Stomach (tissue), 19 donors: ENCODE data around the gene NXF2. TPM values are rescaled to one million over a fixed set of nuclear protein-coding genes. Genes with fewer than 3 reads are reported as not detected.
"Not testable (repeated sequence)": the region's sequence is repeated elsewhere in the genome, so short reads cannot be mapped to it uniquely, and the experiment has no call there.

ENCODE experiments used
- DNase-seq, 2 donors: peaks; one replicate each; pipeline versions ENCODE4 v3.0.0 to v3.0.0-alpha.2; 2013 to 2019
- H3K27ac ChIP-seq, 5 donors: fragments of 200-600 bp in 4 of 5; sonication (generic) in 4 of 5; one replicate each; pipeline ENCODE4 v1.5.1; 2013 to 2019; ENCODE audit warnings: mild to moderate bottlenecking in 1 of 5, moderate library complexity in 1 of 5
- H3K27me3 ChIP-seq, 3 donors: fragments of 200-600 bp; sonication (generic); one replicate each; pipeline ENCODE4 v1.5.1; 2017 to 2019; ENCODE audit warnings: mixed run types in 1 of 3
- H3K36me3 ChIP-seq, 4 donors: fragments of 200-600 bp; sonication (generic); 1 replicate in 3 of 4; 2 replicates in 1 of 4; pipeline ENCODE4 v1.5.1; 2016 to 2019
- H3K4me1 ChIP-seq, 4 donors: fragments of 200-600 bp; sonication (generic); one replicate each; pipeline ENCODE4 v1.5.1; 2016 to 2019
- H3K4me3 ChIP-seq, 4 donors: fragments of 200-600 bp; sonication (generic) in 3 of 4; one replicate each; pipeline ENCODE4 v1.5.1; 2016 to 2019; ENCODE audit warnings: mild to moderate bottlenecking in 1 of 4
- H3K9me3 ChIP-seq, 4 donors: fragments of 200-600 bp; sonication (generic); one replicate each; pipeline ENCODE4 v1.5.1; 2016 to 2019
- EP300 ChIP-seq: sonication (generic); formaldehyde crosslinking; IDR thresholded peaks from one replicate; pipeline ENCODE4 v1.6.1; 2017; ENCODE audit warnings: antibody characterized with exemption
- POLR2A ChIP-seq, 4 donors: fragments of 450-650 bp; IDR thresholded peaks; one replicate each; pipeline ENCODE4 v1.6.1; 2016; ENCODE audit warnings: antibody characterized with exemption in 4 of 4, control low read depth in 2 of 4, mild to moderate bottlenecking in 1 of 4, moderate library complexity in 1 of 4
- POLR2AphosphoS5 ChIP-seq, 3 donors: sonication (generic); formaldehyde crosslinking; IDR thresholded peaks; one replicate each; pipeline ENCODE4 v1.6.1; 2016; ENCODE audit warnings: antibody characterized with exemption in 3 of 3
- WGBS, 5 donors: extraction: QIAGEN DNeasy Blood & Tissue Kit in 3 of 5; methylation state at CpG; one replicate each; pipeline versions ENCODE4 v1.1.5 to v1.1.7; 2013 to 2018; 5-methylcytosine and 5-hydroxymethylcytosine counted together
- intact Hi-C: fragments of 100-400 bp; cut with DNase I; formaldehyde crosslinking; loops from one replicate; pipeline ENCODE4 v1.15.1; 2023; ENCODE audit warnings: low total_unique reads
- long read RNA-seq, 10 donors: transcript quantifications; one replicate each; lab custom pipeline, GENCODE V29; 2026
- polyA plus RNA-seq, 3 donors: library from polyadenylated mRNA; stranded (reverse); fragments of 200-250 nt; gene quantifications; one replicate each; pipeline ENCODE4 v1.2.3, GENCODE V29; 2013
- total RNA-seq, 5 donors: library from RNA; depleted of rRNA; stranded (reverse); fragments of >200 nt; gene quantifications; one replicate each; pipeline versions ENCODE4 v1.1.0 to v1.2.3, GENCODE V29; 2014 to 2016
- TF ChIP-seq, protein P1 (sequence below), 7 experiments: fragments of 450-650 bp in 4 of 7; fragments of 200-600 bp in 3 of 7; sonication (generic) in 3 of 7; IDR thresholded peaks; one replicate each; pipeline ENCODE4 v1.5.1; 2016 to 2019; ENCODE audit warnings: antibody characterized with exemption in 7 of 7, control low read depth in 2 of 7, mild to moderate bottlenecking in 1 of 7
- donor health status: healthy with polysubstance abuse.
- donor health status: Bipolar disorder and iron deficiency.
- donor health status: healthy.

NXF2 gene
- total RNA-seq (not detected), polyA plus RNA-seq (not detected)
- long read RNA-seq, donor 1: 0 reads
- long read RNA-seq, donor 2: 0 reads
- long read RNA-seq, donor 3: 0 reads
- long read RNA-seq, donor 4: 0 reads
- long read RNA-seq, donor 5: 0 reads
- long read RNA-seq, donor 6: 0 reads
- long read RNA-seq, donor 7: 0 reads
- long read RNA-seq, donor 8: 0 reads
- long read RNA-seq, donor 9: 0 reads
- long read RNA-seq, donor 10: 0 reads

GRCh38 chrX:102246893-102247292 lies at the start of gene NXF2:
NXF2 (plus strand) TSS chrX:102247167; CDS start chrX:102307079, 59,912 bp downstream.
- WGBS, 5 donors: no CpG with 5 or more reads among the region's 9 CpGs
- DNase-seq, H3K36me3 ChIP-seq, intact Hi-C loops, H3K4me1 ChIP-seq, H3K27me3 ChIP-seq, H3K9me3 ChIP-seq, H3K4me3 ChIP-seq, H3K27ac ChIP-seq: not testable (repeated sequence)

DNA sequence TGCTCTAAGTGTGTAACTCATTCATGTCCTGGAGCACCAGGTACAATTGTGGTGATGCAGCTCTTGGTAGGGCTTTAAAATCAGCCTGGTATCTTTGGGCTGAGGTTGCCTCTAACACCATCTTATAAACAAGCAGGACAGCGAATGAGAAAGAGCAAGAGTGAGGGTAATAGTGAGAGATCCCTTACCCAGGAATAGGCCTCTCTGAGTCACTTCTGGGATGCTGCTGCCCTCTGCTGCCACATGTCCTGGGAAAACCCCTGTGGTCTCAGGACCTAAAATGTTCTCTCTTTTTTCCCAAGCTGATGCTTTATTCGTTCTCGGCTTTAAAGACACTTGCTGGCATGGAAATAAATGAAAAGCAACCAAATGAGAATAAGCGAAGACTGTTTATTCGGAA lies 39.0 kb upstream of the NXF2 start:
- H3K27ac ChIP-seq, intact Hi-C loops, H3K27me3 ChIP-seq, H3K4me1 ChIP-seq, H3K4me3 ChIP-seq, H3K36me3 ChIP-seq, DNase-seq, H3K9me3 ChIP-seq: not testable (repeated sequence)
- WGBS, 5 donors: no CpG with 5 or more reads among the region's 5 CpGs

DNA sequence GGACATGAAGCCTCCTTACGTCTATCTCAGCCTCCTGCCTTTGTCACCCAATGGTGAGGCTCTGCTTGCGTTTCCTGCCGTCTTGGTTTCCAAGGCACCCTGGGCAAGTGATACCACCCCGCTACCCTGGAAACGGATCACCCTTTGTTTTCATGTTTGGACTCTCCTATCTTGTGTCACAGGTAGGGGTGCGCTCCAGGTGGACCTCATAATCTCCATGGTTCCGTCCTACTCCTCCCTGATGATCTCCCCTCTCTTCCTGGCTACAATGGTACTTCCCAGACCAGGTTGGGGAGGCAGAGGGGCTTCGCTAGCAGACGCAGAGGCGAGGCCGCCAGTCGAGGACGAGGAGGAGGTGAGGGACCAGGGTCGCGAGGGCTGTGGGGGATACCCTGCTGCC lies 32.0 kb upstream of the NXF2 start, which contains the start of gene TCP11X1:
Gene TCP11X1, plus strand, starts transcription at position 316 of the 400 bp plus-strand sequence.
- H3K36me3 ChIP-seq, DNase-seq, H3K27ac ChIP-seq, intact Hi-C loops, H3K4me3 ChIP-seq, H3K27me3 ChIP-seq, H3K4me1 ChIP-seq, H3K9me3 ChIP-seq: not testable (repeated sequence)
- no CpG with 5 or more reads among the region's 15 CpGs for WGBS, 5 donors

DNA sequence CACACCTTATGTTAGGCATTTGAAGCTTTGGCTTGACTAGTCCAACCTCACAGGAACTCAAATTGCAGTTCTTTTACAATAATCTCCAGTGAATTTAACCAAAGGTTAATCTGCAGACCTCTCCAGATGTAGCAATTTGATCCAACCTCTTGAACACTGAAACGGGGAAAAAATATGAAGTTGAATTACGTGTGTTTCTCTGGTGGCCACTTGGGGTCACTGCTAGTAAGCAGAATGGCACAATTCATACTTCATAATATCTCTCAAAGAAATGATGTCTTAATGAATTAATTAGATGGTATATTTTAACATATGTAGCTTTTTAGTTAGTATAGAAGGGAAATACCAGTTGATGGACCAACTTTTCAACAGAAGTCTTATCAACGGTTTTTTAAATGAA lies 30.5 kb upstream of the NXF2 start:
- DNase-seq, H3K9me3 ChIP-seq, H3K27me3 ChIP-seq, H3K27ac ChIP-seq, H3K36me3 ChIP-seq, intact Hi-C loops, H3K4me1 ChIP-seq, H3K4me3 ChIP-seq: not testable (repeated sequence)
- WGBS, 5 donors: no CpG with 5 or more reads among the region's 3 CpGs

DNA sequence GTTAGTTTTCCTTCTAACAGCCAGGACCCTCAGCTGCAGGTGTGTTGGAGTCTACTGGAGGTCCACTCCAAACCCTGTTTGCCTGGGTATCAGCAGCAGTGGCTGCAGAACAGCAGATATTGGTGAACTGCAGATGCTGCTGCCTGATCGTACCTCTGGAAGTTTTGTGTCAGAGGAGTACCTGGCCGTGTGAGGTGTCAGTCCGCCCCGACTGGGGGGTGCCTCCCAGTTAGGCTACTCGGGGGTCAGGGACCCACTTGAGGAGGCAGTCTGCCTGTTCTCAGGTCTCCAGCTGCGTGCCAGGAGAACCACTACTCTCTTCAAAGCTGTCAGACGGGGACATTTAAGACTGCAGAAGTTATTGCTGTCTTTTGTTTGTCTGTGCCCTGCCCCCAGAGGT lies 11.3 kb upstream of the NXF2 start:
- H3K4me3 ChIP-seq, intact Hi-C loops, DNase-seq, H3K27ac ChIP-seq, H3K4me1 ChIP-seq, H3K27me3 ChIP-seq, H3K36me3 ChIP-seq, H3K9me3 ChIP-seq: not testable (repeated sequence)
- 78 to 90% (median 90%) methylated on average over 5 of the region's 7 CpGs; no CpG with 5 or more reads in 2 of the 5 donors for WGBS, 5 donors

- H3K36me3 ChIP-seq, H3K9me3 ChIP-seq, H3K4me3 ChIP-seq, DNase-seq, intact Hi-C loops, H3K4me1 ChIP-seq, H3K27me3 ChIP-seq, H3K27ac ChIP-seq: not testable (repeated sequence)
- WGBS, 5 donors: 76 to 85% (median 84%) methylated on average over 9 of the region's 15 CpGs; no CpG with 5 or more reads in 2 of the 5 donors
These were observed 6.7 kb upstream of the NXF2 start for GRCh38 chrX:102240265-102240664.

GRCh38 chrX:102272231-102272630 lies 25.3 kb downstream of the NXF2 start:
- WGBS, 5 donors: no CpG with 5 or more reads among the region's 4 CpGs
- H3K27ac ChIP-seq, H3K9me3 ChIP-seq, DNase-seq, H3K27me3 ChIP-seq, H3K4me3 ChIP-seq, H3K4me1 ChIP-seq, intact Hi-C loops, H3K36me3 ChIP-seq: not testable (repeated sequence)

DNA sequence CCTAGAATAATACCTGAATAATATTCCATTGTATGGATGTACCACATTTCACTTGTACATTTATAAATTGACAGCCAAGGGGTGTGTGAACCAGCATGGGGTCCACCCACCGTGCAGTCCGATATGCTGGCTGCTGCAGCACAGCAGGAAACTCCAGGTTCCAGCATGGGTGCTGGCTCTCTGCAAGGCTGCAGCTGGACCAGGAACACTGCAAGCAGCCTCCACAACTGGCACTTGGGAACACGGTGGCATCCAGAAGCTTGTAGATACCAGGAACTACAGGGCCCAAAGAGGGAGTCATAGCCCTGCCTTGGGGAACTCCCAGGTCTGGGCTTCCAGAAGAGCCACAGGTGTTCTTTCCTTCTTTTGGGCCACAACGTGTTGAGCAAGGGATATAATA lies 91.2 kb downstream of the NXF2 start:
- WGBS, 5 donors: 67 to 82% (median 75%) methylated on average over 4 of the region's 4 CpGs
- Histone ChIP-seq H3K27ac (no peak overlapping the region), H3K27me3 (peaks cover 0 to 15% (median 0%) of the 10 kb centered on the region in 3 donors), H3K4me1 (no peaks in the 10 kb centered on the region), H3K4me3 (no peak overlapping the region), H3K9me3 (peaks cover 0 to 2% (median 0%) of the 10 kb centered on the region in 4 donors), H3K36me3 (no peaks in the 10 kb centered on the region)
- intact Hi-C loops: no loop called here
- DNase-seq: no peak
- TF ChIP-seq POLR2A (IDR thresholded peaks at IDR 0.05) (no peak), EP300 (no peak), POLR2AphosphoS5 (IDR thresholded peaks at IDR 0.05) (no peak)
- TF ChIP-seq, protein P1, sequence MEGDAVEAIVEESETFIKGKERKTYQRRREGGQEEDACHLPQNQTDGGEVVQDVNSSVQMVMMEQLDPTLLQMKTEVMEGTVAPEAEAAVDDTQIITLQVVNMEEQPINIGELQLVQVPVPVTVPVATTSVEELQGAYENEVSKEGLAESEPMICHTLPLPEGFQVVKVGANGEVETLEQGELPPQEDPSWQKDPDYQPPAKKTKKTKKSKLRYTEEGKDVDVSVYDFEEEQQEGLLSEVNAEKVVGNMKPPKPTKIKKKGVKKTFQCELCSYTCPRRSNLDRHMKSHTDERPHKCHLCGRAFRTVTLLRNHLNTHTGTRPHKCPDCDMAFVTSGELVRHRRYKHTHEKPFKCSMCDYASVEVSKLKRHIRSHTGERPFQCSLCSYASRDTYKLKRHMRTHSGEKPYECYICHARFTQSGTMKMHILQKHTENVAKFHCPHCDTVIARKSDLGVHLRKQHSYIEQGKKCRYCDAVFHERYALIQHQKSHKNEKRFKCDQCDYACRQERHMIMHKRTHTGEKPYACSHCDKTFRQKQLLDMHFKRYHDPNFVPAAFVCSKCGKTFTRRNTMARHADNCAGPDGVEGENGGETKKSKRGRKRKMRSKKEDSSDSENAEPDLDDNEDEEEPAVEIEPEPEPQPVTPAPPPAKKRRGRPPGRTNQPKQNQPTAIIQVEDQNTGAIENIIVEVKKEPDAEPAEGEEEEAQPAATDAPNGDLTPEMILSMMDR (IDR thresholded peaks at IDR 0.05): no peak
